ENCODE results near the gene SRGN.

Gene SRGN

DNA sequence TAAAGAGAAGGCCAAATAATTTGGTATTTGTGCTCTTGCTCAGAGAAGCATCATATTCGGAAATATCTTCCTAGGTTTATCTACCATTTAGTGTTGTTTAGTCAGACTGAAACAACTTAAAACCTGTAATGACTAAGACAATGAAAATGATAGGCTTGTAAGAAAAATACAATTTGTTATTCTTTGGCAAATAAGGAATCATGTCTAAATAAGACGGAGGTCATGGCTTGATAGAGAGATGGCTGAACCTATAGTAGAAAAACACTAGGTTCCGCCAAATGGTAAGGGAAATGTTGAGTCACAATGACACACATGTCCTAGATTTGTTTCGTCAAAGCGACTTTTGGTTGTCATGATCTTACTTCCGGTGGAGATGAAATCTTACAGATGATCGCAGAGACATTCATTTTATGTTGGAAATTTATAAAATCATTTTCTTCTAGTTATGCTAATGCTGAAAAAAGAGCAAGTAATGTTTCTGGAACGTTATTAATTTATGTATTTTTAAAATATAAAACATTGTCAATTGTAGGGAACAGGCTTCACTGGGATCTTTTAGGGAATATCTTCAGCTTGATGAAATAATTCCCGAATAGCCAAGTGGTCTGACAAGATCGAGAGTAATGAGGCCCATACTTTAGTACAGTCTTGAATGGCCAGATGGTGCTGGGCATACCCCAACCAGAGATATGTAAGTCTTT lies 1.0 kb downstream of the SRGN start:
- no peak for DNase-seq (ENCODE audit: extremely low spot score)
- POLR2A ChIA-PET, result no interaction called here
- CTCF ChIA-PET, result no interaction called here
- TF ChIP-seq ARNT (IDR thresholded peaks at IDR 0.05) (no peak), CTBP1 (IDR thresholded peaks at IDR 0.05; ENCODE audit: borderline replicate concordance) (no peak), FOXA1 (IDR thresholded peaks at IDR 0.05) (no peak), SUZ12 (IDR thresholded peaks at IDR 0.05) (no peak), ZNF384 (IDR thresholded peaks at IDR 0.05) (no peak)

DNA sequence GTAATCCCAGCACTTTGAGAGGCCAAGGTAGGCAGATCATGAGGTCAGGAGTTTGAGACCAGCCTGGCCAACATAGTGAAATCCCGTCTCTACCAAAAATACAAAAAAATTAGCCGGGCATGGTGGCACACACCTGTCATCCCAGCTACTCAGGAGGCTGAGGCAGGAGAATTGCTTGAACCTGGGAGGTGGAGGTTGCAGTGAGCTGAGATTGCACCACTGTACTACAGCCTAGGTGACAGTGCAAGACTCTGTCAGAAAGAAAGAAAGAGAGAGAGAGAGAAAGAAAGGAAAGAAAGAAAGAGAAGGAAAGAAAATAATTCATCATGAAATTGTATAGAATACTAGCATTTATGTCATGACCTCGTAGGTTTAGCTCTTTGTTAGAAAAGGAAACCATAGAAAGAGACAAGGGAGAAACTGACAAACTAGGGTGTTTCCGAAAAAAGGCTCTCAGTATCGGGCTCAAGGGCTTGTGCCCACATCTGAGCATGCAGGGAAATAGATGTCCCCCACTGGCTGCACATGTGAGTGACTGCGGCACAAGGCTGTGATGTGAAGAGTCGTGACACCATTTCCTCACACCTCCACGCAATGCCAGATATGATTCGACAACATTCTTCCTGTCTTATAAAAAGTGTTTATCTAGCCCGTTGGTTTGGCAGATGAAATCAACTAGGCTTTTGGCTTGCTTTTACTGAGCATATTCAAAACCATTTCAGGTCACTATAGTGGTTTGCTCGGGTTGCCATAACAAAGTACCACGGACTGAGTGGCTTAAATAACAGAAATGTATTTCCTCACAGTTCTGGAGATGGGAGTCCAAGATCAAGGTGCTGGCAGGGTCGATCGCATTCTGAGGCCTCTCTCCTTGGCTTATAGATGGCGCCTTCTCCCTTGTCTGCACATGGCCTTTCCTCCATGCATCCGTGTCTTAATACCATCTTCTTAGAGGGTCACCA lies 2.0 kb downstream of the SRGN start:
- ChIA-PET POLR2A (no interaction called here), CTCF (no interaction called here)

DNA sequence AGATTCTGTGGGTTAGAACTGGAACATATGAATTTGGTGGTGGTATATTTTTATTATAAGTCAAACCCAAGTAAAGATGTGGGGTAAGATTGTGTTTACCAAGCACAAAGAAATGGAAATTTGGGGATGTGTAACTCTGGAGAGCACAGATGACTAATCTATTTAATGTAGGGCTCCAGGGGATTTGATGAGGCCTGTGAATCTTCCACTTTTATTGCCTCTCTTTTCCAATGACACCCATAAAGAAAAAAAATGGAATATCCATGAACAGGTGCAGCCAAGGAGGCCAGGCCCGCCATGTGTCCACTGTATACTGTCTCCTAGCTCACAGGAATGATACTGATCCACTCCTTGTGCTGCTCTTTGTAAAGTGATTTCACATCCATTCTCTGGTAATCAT lies 2.8 kb downstream of the SRGN start:
- POLR2A ChIA-PET, result no interaction called here
- no peak for TF ChIP-seq ZNF384 (IDR thresholded peaks at IDR 0.05)
- TF ChIP-seq, protein P1, sequence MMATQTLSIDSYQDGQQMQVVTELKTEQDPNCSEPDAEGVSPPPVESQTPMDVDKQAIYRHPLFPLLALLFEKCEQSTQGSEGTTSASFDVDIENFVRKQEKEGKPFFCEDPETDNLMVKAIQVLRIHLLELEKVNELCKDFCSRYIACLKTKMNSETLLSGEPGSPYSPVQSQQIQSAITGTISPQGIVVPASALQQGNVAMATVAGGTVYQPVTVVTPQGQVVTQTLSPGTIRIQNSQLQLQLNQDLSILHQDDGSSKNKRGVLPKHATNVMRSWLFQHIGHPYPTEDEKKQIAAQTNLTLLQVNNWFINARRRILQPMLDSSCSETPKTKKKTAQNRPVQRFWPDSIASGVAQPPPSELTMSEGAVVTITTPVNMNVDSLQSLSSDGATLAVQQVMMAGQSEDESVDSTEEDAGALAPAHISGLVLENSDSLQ (IDR thresholded peaks at IDR 0.05), result no peak
- TF ChIP-seq SP1 (IDR thresholded peaks at IDR 0.05), result no peak
- TF ChIP-seq ELF4 (IDR thresholded peaks at IDR 0.05), result no peak
- TF ChIP-seq L3MBTL2 (conservative IDR thresholded peaks at IDR 0.05), result no peak
- TF ChIP-seq HDGF (IDR thresholded peaks at IDR 0.05; ENCODE audit: borderline replicate concordance), result no peak
- no peak for TF ChIP-seq LEF1 (IDR thresholded peaks at IDR 0.05; ENCODE audit: borderline replicate concordance)
- TF ChIP-seq SUZ12 (IDR thresholded peaks at IDR 0.05), result no peak
- TF ChIP-seq CTBP1 (IDR thresholded peaks at IDR 0.05; ENCODE audit: borderline replicate concordance), result no peak
- no peak for TF ChIP-seq BHLHE40 (IDR thresholded peaks at IDR 0.05; ENCODE audit: borderline replicate concordance)
- DNase-seq (ENCODE audit: extremely low spot score), result no peak
- CTCF ChIA-PET, result interaction anchor here (0.6 kb wide), 1 partner anchor 25 kb away, joined by 3 read pairs; no protein-coding TSS in a partner anchor

More for the DNA sequence above, 2.0 kb downstream of the SRGN start:
- TF ChIP-seq FOXA1 (IDR thresholded peaks at IDR 0.05) (no peak), ZNF384 (IDR thresholded peaks at IDR 0.05) (no peak), SP1 (IDR thresholded peaks at IDR 0.05) (no peak), NFRKB (IDR thresholded peaks at IDR 0.05) (no peak), LEF1 (IDR thresholded peaks at IDR 0.05; ENCODE audit: borderline replicate concordance) (no peak), FOXK2 (IDR thresholded peaks at IDR 0.05) (no peak), TARDBP (IDR thresholded peaks at IDR 0.05) (no peak), ELF4 (IDR thresholded peaks at IDR 0.05) (no peak), SUZ12 (IDR thresholded peaks at IDR 0.05) (no peak), HDGF (IDR thresholded peaks at IDR 0.05; ENCODE audit: borderline replicate concordance) (no peak), FOXM1 (IDR thresholded peaks at IDR 0.05; ENCODE audit: borderline replicate concordance) (no peak), BHLHE40 (IDR thresholded peaks at IDR 0.05; ENCODE audit: borderline replicate concordance) (no peak), L3MBTL2 (conservative IDR thresholded peaks at IDR 0.05) (no peak), CTBP1 (IDR thresholded peaks at IDR 0.05; ENCODE audit: borderline replicate concordance) (no peak), ARNT (IDR thresholded peaks at IDR 0.05) (no peak)
- TF ChIP-seq, protein P1 (IDR thresholded peaks at IDR 0.05), result no peak
- no peak for DNase-seq (ENCODE audit: extremely low spot score)

DNA sequence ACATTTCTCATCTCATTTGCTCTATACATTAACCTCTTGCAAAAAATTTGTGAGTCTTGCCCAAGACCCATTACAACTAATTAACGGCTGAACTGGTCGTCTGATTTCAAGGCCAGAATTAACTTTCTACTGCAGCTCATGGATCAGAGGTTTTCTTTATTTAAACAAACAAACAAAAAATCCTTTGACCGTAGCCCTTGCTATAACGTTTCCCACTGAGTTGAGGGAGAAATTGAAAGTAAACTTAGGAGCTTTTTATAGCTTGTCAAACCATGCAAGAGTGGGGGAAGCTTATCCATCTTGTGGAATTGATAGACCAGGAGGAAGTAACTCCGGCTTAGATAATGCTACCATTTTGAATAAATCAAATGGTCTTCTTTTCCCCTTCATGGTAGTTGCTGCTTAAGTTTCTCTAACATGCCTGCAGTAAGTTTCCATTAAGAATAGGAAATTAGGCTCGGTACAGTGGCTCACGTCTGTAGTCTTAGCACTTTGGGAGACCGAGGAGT lies 3.3 kb downstream of the SRGN start:
- no peak for DNase-seq (ENCODE audit: extremely low spot score)
- CTCF ChIA-PET, result interaction anchor here (0.6 kb wide), 1 partner anchor 26 kb away, joined by 3 read pairs; no protein-coding TSS in a partner anchor
- POLR2A ChIA-PET, result no interaction called here
- no peak for TF ChIP-seq ZNF384 (IDR thresholded peaks at IDR 0.05)
- no peak for TF ChIP-seq ELF4 (IDR thresholded peaks at IDR 0.05)
- no peak for TF ChIP-seq LEF1 (IDR thresholded peaks at IDR 0.05; ENCODE audit: borderline replicate concordance)
- TF ChIP-seq, protein P1 (IDR thresholded peaks at IDR 0.05), result no peak
- TF ChIP-seq L3MBTL2 (conservative IDR thresholded peaks at IDR 0.05), result no peak
- TF ChIP-seq SUZ12 (IDR thresholded peaks at IDR 0.05), result no peak

DNA sequence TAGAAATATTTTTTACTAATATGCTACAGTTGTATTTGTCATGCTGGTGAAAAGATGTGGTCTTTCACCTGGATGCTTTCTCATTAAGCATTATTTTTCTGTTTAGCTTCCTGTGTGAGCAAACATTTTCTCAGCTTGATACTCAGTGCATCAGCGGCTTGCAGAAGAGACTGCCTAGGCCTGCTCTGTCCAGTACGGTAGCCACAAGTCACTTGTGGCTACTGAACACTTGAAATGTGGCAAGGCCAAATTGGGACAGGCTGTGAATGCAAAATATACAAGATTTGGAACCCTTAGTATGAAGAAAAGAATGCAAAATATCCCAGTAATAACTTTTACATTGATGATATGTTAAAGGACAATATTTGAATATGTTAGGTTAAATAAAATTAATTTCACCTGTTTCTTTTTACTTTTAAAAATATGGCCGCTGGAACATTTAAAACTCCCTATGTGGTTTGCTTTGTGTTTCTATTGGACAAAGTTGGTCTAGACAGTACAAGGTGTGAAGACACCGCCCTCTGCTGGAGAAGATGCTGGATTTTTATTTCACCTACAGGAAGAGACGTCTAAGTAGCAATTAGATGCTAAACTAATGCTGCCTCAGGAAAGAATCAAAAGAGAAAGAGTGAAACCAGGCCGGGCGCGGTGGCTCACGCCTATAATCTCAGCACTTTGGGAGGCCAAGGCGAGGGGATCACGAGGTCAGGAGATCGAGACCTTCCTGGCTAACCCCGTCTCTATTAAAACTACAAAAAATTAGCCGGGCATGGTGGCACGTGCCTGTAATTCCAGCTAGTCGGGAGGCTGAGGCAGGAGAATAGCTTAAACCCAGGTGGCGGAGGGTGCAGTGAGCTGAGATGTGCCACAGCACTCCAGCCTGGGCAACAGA lies 5.3 kb downstream of the SRGN start:
- peak; percentile 67 for DNase-seq (ENCODE audit: extremely low spot score)
- no peak for TF ChIP-seq SUZ12 (IDR thresholded peaks at IDR 0.05)
- TF ChIP-seq L3MBTL2 (conservative IDR thresholded peaks at IDR 0.05), result peak; percentile 80
- CTCF ChIA-PET, result interaction anchor here (0.6 to 0.8 kb wide), 3 partner anchors 20 to 41 kb away, joined by 3 read pairs; no protein-coding TSS in a partner anchor
- POLR2A ChIA-PET, result no interaction called here

All from HEK293T (cell line).